Activated B cell treated with CpG ODN at 0.5 μM for 24 hours (primary cell): ENCODE measurements around the gene SETD9. TPM values are rescaled to one million over a fixed set of nuclear protein-coding genes. Genes with fewer than 3 reads are reported as not detected.

Source experiments
- ATAC-seq: fragments of 200-7000 bp; cut with Tn5 transposase; one replicate; pipeline ENCODE4 v1.10.0; 2021; ENCODE audit warnings: low read depth, mild to moderate bottlenecking, moderate library complexity
- CTCF ChIA-PET: fragments of 350-600 bp; sonication (Branson Sonifier 250); formaldehyde crosslinking; loops from one replicate; lab custom pipeline; 2021; ENCODE audit warnings: antibody characterized with exemption; lab: Charles Lee
- POLR2A ChIA-PET: fragments of 350-600 bp; sonication (Branson Sonifier 250); formaldehyde crosslinking; loops from one replicate; lab custom pipeline; 2021; ENCODE audit warnings: antibody characterized with exemption; lab: Charles Lee
- DNase-seq: peaks from one replicate; pipeline ENCODE4 v3.0.0; 2022
- H3K27ac Mint-ChIP-seq: one replicate; pipeline ENCODE4 v1.8.0; 2020; ENCODE audit warnings: mixed read lengths
- H3K27me3 Mint-ChIP-seq: one replicate; pipeline ENCODE4 v1.8.0; 2021; ENCODE audit warnings: mixed read lengths
- H3K36me3 Mint-ChIP-seq: one replicate; pipeline ENCODE4 v1.8.0; 2021; ENCODE audit warnings: low read depth, mixed read lengths
- H3K4me1 Mint-ChIP-seq: one replicate; pipeline ENCODE4 v1.8.0; 2021; ENCODE audit warnings: mixed read lengths
- H3K4me3 Mint-ChIP-seq: one replicate; pipeline ENCODE4 v1.8.0; 2020; ENCODE audit warnings: mild to moderate bottlenecking, mixed read lengths
- H3K9me3 Mint-ChIP-seq: one replicate; pipeline ENCODE4 v1.8.0; 2020; ENCODE audit warnings: mixed read lengths
- CTCF ChIP-seq: fragments of 200-600 bp; IDR thresholded peaks from one replicate; pipeline ENCODE4 v1.8.0; 2022; ENCODE audit warnings: antibody characterized with exemption, mild to moderate bottlenecking
- intact Hi-C: fragments of 100-400 bp; cut with micrococcal nuclease; formaldehyde crosslinking; loops from one replicate; pipeline ENCODE4 v1.15.1; 2024
- total RNA-seq: library from RNA; stranded (reverse); gene quantifications from 2 replicates; pipeline ENCODE4 v1.2.3, GENCODE V29; 2022

The SETD9 gene
- 3.4 and 6.2 TPM in 2 replicates for total RNA-seq

DNA sequence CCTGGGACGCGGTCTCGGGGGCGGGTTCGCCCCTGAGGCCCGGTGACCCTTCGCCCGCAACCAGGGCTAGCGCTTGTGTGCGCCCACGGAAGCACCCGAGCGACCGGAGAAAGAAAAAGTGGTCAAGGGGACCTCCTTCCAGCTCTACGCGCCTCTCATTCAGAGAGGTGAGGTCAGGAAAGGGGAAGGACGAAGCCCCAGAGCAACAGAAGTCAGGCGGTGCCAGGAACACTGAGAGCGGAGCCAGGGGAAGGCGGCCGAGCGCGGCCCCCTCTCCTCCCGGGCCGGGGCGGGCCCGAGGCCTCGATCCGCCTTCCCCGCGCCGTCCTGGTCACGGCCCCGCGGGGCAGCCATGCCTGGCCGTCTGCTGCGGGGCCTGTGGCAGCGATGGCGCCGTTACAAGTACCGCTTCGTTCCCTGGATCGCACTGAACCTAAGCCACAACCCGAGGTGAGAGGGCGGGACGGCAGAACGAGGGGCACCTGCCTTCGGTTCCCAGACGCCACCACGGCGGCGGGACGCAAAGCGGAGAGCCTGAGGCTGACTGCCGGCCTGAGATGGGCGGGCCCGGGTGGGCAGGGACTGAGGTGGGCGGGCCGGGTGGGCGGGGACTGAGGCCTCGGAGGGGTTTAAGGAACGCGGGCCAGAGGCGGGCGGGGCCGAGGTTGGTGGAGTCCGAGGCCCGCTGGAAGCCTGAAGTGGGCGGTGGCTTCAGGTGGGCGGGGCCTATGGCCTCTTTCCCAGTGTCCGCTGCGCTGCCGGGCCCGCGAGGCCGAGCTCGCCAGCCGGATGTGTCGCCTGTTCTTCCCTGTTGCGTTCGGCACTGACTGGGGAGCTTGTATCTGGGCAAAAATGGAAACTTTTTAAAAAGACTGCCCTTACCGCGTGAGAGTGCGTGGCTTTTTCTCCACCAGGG, at the start of gene SETD9:
Gene SETD9 (plus strand): TSS at position 303 of the 916 bp plus-strand sequence. CDS start 50 bp downstream, at position 353.
- peaks cover 20% of the 10 kb centered on the region for H3K4me1 Mint-ChIP-seq
- H3K9me3 Mint-ChIP-seq: peaks cover 4% of the 10 kb centered on the region
- ChIA-PET CTCF (interaction anchor here (1.1 to 1.5 kb wide), 4 partner anchors 9 to 638 kb away, joined by 3 to 5 read pairs (median 3); no protein-coding TSS in a partner anchor), POLR2A (interaction anchor here (0.6 to 3.1 kb wide), 21 partner anchors 8 to 1599 kb away, joined by 3 to 43 read pairs (median 3); partner anchors contain the start of genes GPBP1, IL6ST and PLK2)
- peak; percentile 93 for DNase-seq
- peak within 1 kb of the TSS; percentile 96 for H3K27ac Mint-ChIP-seq
- H3K4me3 Mint-ChIP-seq: peak within 1 kb of the TSS; percentile 96
- peaks cover 10% of the 10 kb centered on the region for H3K36me3 Mint-ChIP-seq
- no peaks in the 10 kb centered on the region for H3K27me3 Mint-ChIP-seq
- intact Hi-C loops: loop anchor here (1.0 to 10.0 kb wide), 11 partner anchors 8 to 1735 kb away; partner anchors contain the start of genes CDC20B, DHX29, MIER3 and MTREX
- ATAC-seq: peak; percentile 85
- TF ChIP-seq CTCF: no peak

DNA sequence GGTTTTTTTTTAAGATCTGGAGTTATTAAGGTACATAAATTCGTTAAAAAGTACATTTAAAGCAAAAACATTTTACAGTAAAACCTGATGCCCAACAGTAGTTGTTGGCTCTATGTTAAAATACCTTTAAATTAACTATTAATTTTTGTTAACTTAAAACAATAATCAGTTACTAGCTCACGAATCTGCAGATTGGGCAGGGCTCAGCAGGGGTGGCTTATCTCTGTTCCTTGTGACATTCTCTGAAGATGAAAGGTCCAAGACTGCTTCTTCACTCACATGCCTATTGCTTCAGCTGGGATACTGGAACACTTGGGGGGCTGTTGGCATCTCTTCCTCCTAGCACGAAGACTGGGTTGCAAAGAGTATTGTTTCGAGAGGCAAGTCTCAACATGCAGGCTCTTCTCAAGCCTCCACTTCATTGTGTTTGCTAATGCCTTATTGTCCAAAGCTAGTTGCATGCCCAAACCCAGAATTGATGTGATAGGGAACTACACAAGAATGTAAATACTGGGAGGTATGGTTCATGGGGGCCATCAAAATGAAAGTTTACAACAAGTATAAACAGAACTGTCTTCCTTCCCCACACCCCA, 47.4 kb upstream of the SETD9 start:
- no peak for DNase-seq
- ChIA-PET CTCF (interaction anchor here (0.8 to 1.8 kb wide), 4 partner anchors 24 to 590 kb away, joined by 3 to 5 read pairs (median 4); no protein-coding TSS in a partner anchor), POLR2A (interaction anchor here (1.2 kb wide), 1 partner anchor 39 kb away, joined by 3 read pairs; no protein-coding TSS in a partner anchor)
- H3K9me3 Mint-ChIP-seq: no peaks in the 10 kb centered on the region
- no peaks in the 10 kb centered on the region for H3K27me3 Mint-ChIP-seq
- H3K36me3 Mint-ChIP-seq: peaks cover 86% of the 10 kb centered on the region
- TF ChIP-seq CTCF: no peak
- no peak for ATAC-seq
- H3K27ac Mint-ChIP-seq: no peak overlapping the region
- H3K4me1 Mint-ChIP-seq: peaks cover 25% of the 10 kb centered on the region
- H3K4me3 Mint-ChIP-seq: no peak overlapping the region
- intact Hi-C loops: loop anchor here (1.0 kb wide), 1 partner anchor 9 kb away; no protein-coding TSS in a partner anchor

- ATAC-seq: no peak
- DNase-seq: no peak
- Mint-ChIP-seq H3K9me3 (no peaks in the 10 kb centered on the region), H3K36me3 (peaks cover 86% of the 10 kb centered on the region), H3K27ac (no peak overlapping the region), H3K4me1 (peaks cover 17% of the 10 kb centered on the region), H3K4me3 (no peak overlapping the region), H3K27me3 (no peaks in the 10 kb centered on the region)
- ChIA-PET POLR2A (interaction anchor here (1.2 kb wide), 1 partner anchor 40 kb away, joined by 3 read pairs; no protein-coding TSS in a partner anchor), CTCF (interaction anchor here (1.1 to 1.8 kb wide), 2 partner anchors 25 to 162 kb away, joined by 3 to 4 read pairs; no protein-coding TSS in a partner anchor)
- TF ChIP-seq CTCF: no peak
- intact Hi-C loops: loop anchor here (1.0 kb wide), 1 partner anchor 8 kb away; no protein-coding TSS in a partner anchor
These were observed 46.5 kb upstream of the SETD9 start for GRCh38 chr5:56862909-56863308.

- ChIA-PET POLR2A (no interaction called here), CTCF (no interaction called here)
- intact Hi-C loops: loop anchor here (1.0 kb wide), 1 partner anchor 9 kb away; no protein-coding TSS in a partner anchor
These were observed 37.6 kb upstream of the SETD9 start for GRCh38 chr5:56871777-56872176.

More at GRCh38 chr5:56871777-56872176, 37.6 kb upstream of the SETD9 start:
- Mint-ChIP-seq H3K27me3 (no peaks in the 10 kb centered on the region), H3K27ac (peak overlapping the region; percentile 42), H3K4me3 (no peak overlapping the region), H3K36me3 (peaks cover 84% of the 10 kb centered on the region), H3K4me1 (peaks cover 52% of the 10 kb centered on the region), H3K9me3 (no peaks in the 10 kb centered on the region)
- DNase-seq: no peak
- peak; percentile 34 for ATAC-seq
- TF ChIP-seq CTCF: no peak
